ENCODE measurements around the gene TOR1AIP2.

DNA sequence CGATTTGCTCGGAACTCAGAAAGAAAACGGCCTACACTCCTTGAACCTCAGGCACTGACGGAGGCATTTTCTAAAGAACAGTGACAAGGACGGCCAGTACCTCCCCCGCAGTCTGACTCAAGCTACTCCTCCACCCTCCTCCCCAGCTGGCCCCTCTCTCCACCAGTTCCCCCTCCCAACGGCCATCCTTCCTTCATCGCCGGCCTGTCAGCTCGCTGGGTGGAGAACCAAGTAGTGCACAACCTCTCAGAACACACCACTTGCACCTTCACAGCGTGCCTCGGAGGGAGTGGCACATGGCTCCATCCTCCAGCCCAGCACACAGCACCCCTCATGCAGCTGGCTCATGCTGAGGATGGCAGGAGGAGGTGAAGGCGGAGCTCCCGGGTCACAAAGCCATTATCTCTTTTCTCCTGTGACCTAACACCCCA, 58.8 kb downstream of the TOR1AIP2 start:
- TF ChIP-seq, protein P1, sequence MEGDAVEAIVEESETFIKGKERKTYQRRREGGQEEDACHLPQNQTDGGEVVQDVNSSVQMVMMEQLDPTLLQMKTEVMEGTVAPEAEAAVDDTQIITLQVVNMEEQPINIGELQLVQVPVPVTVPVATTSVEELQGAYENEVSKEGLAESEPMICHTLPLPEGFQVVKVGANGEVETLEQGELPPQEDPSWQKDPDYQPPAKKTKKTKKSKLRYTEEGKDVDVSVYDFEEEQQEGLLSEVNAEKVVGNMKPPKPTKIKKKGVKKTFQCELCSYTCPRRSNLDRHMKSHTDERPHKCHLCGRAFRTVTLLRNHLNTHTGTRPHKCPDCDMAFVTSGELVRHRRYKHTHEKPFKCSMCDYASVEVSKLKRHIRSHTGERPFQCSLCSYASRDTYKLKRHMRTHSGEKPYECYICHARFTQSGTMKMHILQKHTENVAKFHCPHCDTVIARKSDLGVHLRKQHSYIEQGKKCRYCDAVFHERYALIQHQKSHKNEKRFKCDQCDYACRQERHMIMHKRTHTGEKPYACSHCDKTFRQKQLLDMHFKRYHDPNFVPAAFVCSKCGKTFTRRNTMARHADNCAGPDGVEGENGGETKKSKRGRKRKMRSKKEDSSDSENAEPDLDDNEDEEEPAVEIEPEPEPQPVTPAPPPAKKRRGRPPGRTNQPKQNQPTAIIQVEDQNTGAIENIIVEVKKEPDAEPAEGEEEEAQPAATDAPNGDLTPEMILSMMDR (IDR thresholded peaks at IDR 0.05; ENCODE audit: borderline replicate concordance, extremely low read depth, low read length, poor library complexity, severe bottlenecking): no peak
- no peak for TF ChIP-seq EZH2 (IDR thresholded peaks at IDR 0.05; ENCODE audit: borderline replicate concordance, low read depth, low read length, severe bottlenecking)
